ENCODE measurements around the gene CEP295NL. TPM values are rescaled to one million over a fixed set of nuclear protein-coding genes. Genes with fewer than 3 reads are reported as not detected.

CEP295NL gene
- total and polyA plus RNA-seq, 11 donors: 0.23 to 3.3 (median 0.52) TPM

DNA sequence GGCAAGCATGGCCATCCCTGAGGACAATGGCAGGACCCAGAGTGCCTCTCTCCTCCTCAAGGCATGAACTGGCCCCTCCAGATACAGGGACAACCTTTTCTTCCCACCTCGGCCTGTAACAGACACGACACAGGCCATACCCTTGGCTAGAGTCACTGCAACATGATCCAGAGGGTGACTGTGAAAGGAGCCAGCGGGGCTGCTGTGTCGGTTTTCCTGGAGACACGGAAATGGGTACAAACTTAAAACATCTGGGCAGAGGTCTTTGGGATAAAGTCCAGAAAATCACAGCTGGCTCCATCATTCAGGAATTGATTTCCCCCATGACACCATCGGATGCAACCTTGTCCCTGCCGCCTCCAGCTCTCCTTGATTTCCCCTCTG lies 5.3 kb downstream of the CEP295NL start:
- ATAC-seq (peak in 1 of 4 donors; percentile 13), DNase-seq (no peak)
- Histone ChIP-seq H3K9me3 (no peaks in the 10 kb centered on the region), H3K27me3 (no peaks in the 10 kb centered on the region), H3K27ac (peak overlapping the region in 4 of 12 donors; percentile 19 to 66 (median 37)), H3K36me3 (peaks cover 0 to 17% (median 8%) of the 10 kb centered on the region in 9 donors), H3K4me1 (peaks cover 4 to 85% (median 61%) of the 10 kb centered on the region in 12 donors), H3K4me3 (no peak overlapping the region)
- WGBS, 4 donors: 54 to 63% (median 59%) methylated on average over 7 of the region's 7 CpGs
- intact Hi-C loops (cut with DNase I): loop anchor here in 1 of 10 donors (2.0 kb wide), 1 partner anchor 25 kb away; no protein-coding TSS in a partner anchor
- TF ChIP-seq, protein P1, sequence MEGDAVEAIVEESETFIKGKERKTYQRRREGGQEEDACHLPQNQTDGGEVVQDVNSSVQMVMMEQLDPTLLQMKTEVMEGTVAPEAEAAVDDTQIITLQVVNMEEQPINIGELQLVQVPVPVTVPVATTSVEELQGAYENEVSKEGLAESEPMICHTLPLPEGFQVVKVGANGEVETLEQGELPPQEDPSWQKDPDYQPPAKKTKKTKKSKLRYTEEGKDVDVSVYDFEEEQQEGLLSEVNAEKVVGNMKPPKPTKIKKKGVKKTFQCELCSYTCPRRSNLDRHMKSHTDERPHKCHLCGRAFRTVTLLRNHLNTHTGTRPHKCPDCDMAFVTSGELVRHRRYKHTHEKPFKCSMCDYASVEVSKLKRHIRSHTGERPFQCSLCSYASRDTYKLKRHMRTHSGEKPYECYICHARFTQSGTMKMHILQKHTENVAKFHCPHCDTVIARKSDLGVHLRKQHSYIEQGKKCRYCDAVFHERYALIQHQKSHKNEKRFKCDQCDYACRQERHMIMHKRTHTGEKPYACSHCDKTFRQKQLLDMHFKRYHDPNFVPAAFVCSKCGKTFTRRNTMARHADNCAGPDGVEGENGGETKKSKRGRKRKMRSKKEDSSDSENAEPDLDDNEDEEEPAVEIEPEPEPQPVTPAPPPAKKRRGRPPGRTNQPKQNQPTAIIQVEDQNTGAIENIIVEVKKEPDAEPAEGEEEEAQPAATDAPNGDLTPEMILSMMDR (IDR thresholded peaks at IDR 0.05): no peak
- TF ChIP-seq POLR2A (IDR thresholded peaks at IDR 0.05): no peak

DNA sequence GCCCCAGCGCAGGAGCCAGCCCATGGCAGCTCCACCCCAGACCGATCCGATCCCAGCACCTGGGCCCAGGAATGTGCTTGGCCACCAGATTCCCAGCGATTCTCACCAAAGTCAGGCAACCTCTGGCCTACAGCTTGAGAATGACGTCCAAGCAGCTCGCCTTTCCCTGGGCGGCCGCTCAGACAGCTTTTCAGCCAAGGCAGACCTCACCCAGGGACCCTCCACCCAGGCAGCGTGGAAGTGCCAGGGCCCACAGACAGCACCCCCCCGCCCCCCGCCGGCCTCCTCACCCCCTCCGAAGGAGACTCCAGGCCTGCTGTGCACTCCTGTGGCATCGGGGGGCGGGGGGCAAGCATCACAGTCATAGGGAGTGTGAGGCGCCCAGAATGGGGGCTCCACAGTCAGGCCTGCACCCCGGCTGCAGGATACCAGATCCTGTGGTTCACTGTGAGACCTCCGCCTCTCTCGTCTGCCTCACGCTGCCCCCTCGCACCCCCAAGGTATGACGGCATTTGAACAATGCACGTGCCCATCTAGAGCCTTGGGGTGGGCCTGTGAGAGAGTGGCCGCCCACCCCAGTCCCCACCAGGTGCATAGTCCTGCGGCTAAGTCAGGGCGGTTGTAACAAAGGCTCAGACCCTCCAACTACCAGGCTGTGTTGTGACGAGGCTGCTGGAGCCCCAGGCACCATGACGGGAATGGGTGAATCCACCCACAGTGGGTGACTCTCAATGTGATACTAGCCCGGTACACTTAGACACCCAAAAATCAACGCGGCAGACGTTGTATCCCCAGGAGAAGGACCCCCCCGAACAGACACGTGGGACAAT lies 6.0 kb downstream of the CEP295NL start:
- ATAC-seq (peak in 1 of 4 donors; percentile 16), DNase-seq (no peak)
- Histone ChIP-seq H3K27me3 (no peaks in the 10 kb centered on the region), H3K27ac (peak overlapping the region in 10 of 12 donors; percentile 19 to 66 (median 34)), H3K4me1 (peaks cover 8 to 87% (median 66%) of the 10 kb centered on the region in 12 donors), H3K4me3 (no peak overlapping the region), H3K9me3 (no peaks in the 10 kb centered on the region), H3K36me3 (peaks cover 0 to 17% (median 8%) of the 10 kb centered on the region in 9 donors)
- TF ChIP-seq POLR2A (IDR thresholded peaks at IDR 0.05): no peak
- TF ChIP-seq, protein P1 (IDR thresholded peaks at IDR 0.05): no peak
- intact Hi-C loops (cut with DNase I): no loop called here
- 83 to 90% (median 87%) methylated on average over 18 to 34 of the region's 34 CpGs for WGBS, 4 donors

DNA sequence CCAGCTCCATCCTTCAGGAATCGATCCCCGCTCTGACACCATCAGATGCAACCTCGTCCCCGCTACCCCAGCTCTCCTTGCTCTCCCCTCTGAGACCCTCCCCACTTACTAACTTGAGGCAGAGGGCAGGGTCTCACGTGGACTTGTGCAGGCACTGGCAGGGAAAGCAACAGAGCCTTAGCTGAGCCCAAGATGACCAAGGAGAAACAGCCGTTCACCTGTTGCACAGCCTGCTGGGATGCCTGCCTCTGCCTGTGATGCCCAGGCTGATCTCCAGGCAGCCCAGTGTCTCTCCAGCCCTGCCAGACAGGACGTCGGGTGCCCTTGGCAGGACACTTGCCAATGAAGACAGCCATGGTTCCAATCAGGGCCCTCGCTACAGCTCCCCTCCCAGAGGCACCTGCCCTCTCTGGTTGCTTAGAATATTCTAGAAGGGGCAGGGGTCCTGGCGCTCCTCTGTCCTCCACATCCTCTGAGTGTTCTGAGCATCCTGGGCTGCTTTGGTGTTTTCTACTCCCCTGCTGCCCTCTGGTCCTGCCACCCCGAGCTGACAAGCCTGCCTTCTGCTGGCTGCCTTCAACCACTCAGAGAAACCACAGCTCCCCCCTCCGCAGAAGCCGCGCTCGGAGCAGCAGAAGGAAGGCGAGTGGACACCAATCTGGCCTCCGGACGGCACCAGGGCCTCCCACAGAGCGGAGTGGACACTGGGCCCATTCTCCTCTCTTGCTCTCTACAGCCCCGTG lies 6.7 kb downstream of the CEP295NL start:
- Histone ChIP-seq H3K4me3 (no peak overlapping the region), H3K27ac (peak overlapping the region in 10 of 12 donors; percentile 19 to 66 (median 44)), H3K4me1 (peaks cover 8 to 88% (median 72%) of the 10 kb centered on the region in 12 donors), H3K36me3 (peaks cover 0 to 12% (median 7%) of the 10 kb centered on the region in 9 donors), H3K9me3 (no peaks in the 10 kb centered on the region), H3K27me3 (no peaks in the 10 kb centered on the region)
- TF ChIP-seq, protein P1 (IDR thresholded peaks at IDR 0.05): no peak
- no peak for TF ChIP-seq POLR2A (IDR thresholded peaks at IDR 0.05)
- 73 to 77% (median 76%) methylated on average over 17 to 20 of the region's 20 CpGs for WGBS, 4 donors
- ATAC-seq (peak in 2 of 4 donors; percentile 18 to 38), DNase-seq (no peak)
- intact Hi-C loops (cut with DNase I): no loop called here

DNA sequence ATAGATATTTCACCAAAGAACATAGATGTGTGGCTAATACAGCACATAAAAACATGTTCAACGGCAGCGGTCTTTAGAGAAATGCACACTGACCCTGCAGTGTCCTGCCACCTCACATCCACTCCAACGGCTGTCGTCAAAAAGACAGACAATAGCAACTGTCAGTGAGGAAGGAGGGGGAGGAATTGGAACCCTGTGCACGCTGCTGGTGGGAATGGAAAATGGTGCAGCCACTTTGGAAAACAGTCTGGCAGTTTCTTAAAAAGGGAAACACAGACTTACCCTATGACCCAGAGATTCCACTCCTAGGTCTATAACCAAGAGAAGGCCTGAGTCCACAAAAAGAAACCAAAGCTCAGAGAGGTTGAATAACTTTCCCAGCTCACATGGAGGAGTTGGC lies 7.7 kb downstream of the CEP295NL start:
- Histone ChIP-seq H3K4me3 (no peak overlapping the region), H3K9me3 (no peaks in the 10 kb centered on the region), H3K27ac (peak overlapping the region in 10 of 12 donors; percentile 19 to 66 (median 44)), H3K4me1 (peaks cover 8 to 92% (median 75%) of the 10 kb centered on the region in 12 donors), H3K36me3 (peaks cover 0 to 7% (median 0%) of the 10 kb centered on the region in 9 donors), H3K27me3 (no peaks in the 10 kb centered on the region)
- no peak for DNase-seq
- ATAC-seq: no peak
- TF ChIP-seq POLR2A (IDR thresholded peaks at IDR 0.05): no peak
- TF ChIP-seq, protein P1 (IDR thresholded peaks at IDR 0.05): no peak
- intact Hi-C loops (cut with DNase I): no loop called here
- WGBS, 4 donors: 13 to 28% (median 17%) methylated on average over 5 of the region's 5 CpGs
